Neural crest cell (in vitro differentiated cells): ENCODE data around the gene TEDC2. TPM values are rescaled to one million over a fixed set of nuclear protein-coding genes. Genes with fewer than 3 reads are reported as not detected.

Experiments
- DNase-seq: peaks from one replicate; pipeline ENCODE4 v3.0.0; 2021; ENCODE audit warnings: low read depth, mixed read lengths, low spot score
- H3K27ac Mint-ChIP-seq: one replicate; pipeline ENCODE4 v1.8.0; 2021; ENCODE audit warnings: mild to moderate bottlenecking, mixed read lengths; ENCODE audit not compliant: unreplicated experiment
- H3K27me3 Mint-ChIP-seq: 2 replicates; pipeline ENCODE4 v1.8.0; 2021; ENCODE audit warnings: low read depth, mild to moderate bottlenecking, mixed read lengths
- H3K36me3 Mint-ChIP-seq: 2 replicates; pipeline ENCODE4 v1.8.0; 2021; ENCODE audit warnings: low read depth, mild to moderate bottlenecking, mixed read lengths
- H3K4me1 Mint-ChIP-seq: 2 replicates; pipeline ENCODE4 v1.8.0; 2021; ENCODE audit warnings: mixed read lengths
- H3K4me3 Mint-ChIP-seq: one replicate; pipeline ENCODE4 v1.8.0; 2021; ENCODE audit warnings: mild to moderate bottlenecking, mixed read lengths
- H3K9me3 Mint-ChIP-seq: 2 replicates; pipeline ENCODE4 v1.8.0; 2021; ENCODE audit warnings: mixed read lengths
- total RNA-seq: library from RNA; stranded (reverse); gene quantifications from 2 replicates; pipeline ENCODE4 v1.2.1, GENCODE V29; 2021
- TF ChIP-seq, protein P1 (sequence below): fragments of 200-600 bp; sonication (generic); conservative IDR thresholded peaks from 2 replicates; pipeline ENCODE4 v1.5.0; 2021; ENCODE audit warnings: antibody characterized with exemption, mild to moderate bottlenecking

TEDC2 gene
- total RNA-seq, 1 donor from 2014 or later, result 66.5 TPM

DNA sequence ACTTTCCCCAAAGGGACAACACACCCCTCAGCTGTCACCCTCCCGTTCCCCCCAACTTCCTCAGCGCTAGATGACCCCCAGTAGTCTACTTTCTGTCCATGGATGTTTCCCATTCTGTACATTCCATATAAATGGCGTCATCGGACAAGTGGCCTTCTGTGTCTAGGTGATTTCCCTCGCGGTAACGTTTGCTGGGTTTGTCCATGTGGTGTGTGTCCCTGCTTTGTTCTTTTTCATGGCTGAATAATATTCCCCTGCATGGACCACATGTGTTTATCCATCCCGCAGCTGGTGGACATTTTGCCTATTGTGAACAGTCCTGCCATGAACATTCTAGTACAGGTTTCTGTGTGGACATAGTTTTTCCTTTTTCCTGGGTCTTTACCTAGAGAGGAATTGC, 7.3 kb upstream of the TEDC2 start:
- TF ChIP-seq, protein P1, sequence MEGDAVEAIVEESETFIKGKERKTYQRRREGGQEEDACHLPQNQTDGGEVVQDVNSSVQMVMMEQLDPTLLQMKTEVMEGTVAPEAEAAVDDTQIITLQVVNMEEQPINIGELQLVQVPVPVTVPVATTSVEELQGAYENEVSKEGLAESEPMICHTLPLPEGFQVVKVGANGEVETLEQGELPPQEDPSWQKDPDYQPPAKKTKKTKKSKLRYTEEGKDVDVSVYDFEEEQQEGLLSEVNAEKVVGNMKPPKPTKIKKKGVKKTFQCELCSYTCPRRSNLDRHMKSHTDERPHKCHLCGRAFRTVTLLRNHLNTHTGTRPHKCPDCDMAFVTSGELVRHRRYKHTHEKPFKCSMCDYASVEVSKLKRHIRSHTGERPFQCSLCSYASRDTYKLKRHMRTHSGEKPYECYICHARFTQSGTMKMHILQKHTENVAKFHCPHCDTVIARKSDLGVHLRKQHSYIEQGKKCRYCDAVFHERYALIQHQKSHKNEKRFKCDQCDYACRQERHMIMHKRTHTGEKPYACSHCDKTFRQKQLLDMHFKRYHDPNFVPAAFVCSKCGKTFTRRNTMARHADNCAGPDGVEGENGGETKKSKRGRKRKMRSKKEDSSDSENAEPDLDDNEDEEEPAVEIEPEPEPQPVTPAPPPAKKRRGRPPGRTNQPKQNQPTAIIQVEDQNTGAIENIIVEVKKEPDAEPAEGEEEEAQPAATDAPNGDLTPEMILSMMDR, result no peak
- no peak for DNase-seq
- H3K4me1 Mint-ChIP-seq, result peaks cover 4% of the 10 kb centered on the region
- H3K27ac Mint-ChIP-seq, result no peak overlapping the region
- no peaks in the 10 kb centered on the region for H3K27me3 Mint-ChIP-seq
- H3K9me3 Mint-ChIP-seq, result no peaks in the 10 kb centered on the region
- H3K36me3 Mint-ChIP-seq, result peaks cover 11% of the 10 kb centered on the region
- H3K4me3 Mint-ChIP-seq, result no peak overlapping the region

DNA sequence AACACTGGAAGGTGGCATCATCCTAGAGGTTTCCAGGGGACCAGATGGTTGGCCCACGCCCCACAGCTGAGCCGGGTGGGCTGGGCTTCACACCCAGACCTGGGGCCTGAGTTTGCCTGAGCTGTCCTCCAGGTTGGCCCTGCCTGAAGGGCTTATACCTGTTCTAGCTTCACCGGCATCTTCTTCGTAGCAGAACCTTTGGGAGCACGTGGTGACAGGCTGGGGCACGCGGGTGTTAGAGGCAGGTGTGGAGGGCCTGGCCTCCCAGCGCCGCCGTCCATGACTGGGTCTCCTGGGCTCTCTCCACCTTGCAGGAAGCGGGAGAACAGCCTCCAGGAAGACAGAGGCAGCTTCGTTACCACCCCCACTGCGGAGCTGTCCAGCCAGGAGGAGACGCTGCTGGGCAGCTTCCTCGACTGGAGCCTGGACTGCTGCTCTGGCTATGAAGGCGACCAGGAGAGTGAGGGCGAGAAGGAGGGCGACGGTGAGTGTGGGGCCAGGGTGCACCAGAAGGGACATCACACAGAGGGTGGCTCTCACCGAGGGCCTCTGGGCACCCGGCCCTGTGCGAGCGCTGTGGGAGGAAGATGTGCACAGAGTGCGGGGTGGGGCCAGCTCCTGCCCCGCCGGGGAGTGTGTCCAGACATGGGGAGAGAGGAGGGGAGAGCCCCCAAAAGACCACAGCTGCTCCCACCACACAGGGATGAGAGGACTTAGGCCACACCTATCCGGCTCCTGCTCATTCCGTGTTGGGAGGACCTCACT, 4.6 kb upstream of the TEDC2 start:
- H3K27ac Mint-ChIP-seq, result peak overlapping the region; percentile 27
- peak overlapping the region; percentile 47 for H3K4me3 Mint-ChIP-seq
- peaks cover 13% of the 10 kb centered on the region for H3K36me3 Mint-ChIP-seq
- peaks cover 16% of the 10 kb centered on the region for H3K4me1 Mint-ChIP-seq
- H3K9me3 Mint-ChIP-seq, result no peaks in the 10 kb centered on the region
- DNase-seq, result no peak
- TF ChIP-seq, protein P1, result no peak
- H3K27me3 Mint-ChIP-seq, result peaks cover 3% of the 10 kb centered on the region

- Mint-ChIP-seq H3K27ac (peak overlapping the region; percentile 12), H3K4me1 (peaks cover 16% of the 10 kb centered on the region), H3K27me3 (peaks cover 3% of the 10 kb centered on the region), H3K4me3 (peak overlapping the region; percentile 44), H3K9me3 (no peaks in the 10 kb centered on the region), H3K36me3 (peaks cover 13% of the 10 kb centered on the region)
- no peak for DNase-seq
- TF ChIP-seq, protein P1, result no peak
Measured at GRCh38 chr16:2456551-2457153, 3.3 kb upstream of the TEDC2 start.

DNA sequence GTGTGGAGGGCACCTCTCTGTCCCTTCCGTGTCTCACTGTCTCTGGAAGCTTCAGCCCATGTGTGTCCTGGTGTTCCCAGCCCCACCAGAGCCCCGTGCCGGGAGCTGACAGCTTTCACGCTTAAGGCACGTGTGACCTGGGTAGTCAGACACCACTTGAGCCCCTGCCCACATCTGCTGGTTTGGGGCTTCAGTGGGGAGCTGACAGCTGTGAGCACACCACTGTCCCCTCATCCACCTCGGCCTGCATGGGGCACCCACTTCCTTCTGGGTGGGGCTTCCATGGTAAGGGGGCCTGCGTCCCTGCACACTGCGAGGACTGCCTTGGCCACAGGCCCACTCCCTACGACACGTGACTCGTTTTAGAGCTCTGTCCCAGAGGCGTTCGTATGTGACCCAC, 2.6 kb upstream of the TEDC2 start:
- H3K4me1 Mint-ChIP-seq, result peaks cover 16% of the 10 kb centered on the region
- no peak for DNase-seq
- H3K9me3 Mint-ChIP-seq, result no peaks in the 10 kb centered on the region
- H3K27me3 Mint-ChIP-seq, result peaks cover 3% of the 10 kb centered on the region
- no peak overlapping the region for H3K27ac Mint-ChIP-seq
- H3K36me3 Mint-ChIP-seq, result peaks cover 11% of the 10 kb centered on the region
- TF ChIP-seq, protein P1, result no peak
- peak overlapping the region; percentile 70 for H3K4me3 Mint-ChIP-seq

DNA sequence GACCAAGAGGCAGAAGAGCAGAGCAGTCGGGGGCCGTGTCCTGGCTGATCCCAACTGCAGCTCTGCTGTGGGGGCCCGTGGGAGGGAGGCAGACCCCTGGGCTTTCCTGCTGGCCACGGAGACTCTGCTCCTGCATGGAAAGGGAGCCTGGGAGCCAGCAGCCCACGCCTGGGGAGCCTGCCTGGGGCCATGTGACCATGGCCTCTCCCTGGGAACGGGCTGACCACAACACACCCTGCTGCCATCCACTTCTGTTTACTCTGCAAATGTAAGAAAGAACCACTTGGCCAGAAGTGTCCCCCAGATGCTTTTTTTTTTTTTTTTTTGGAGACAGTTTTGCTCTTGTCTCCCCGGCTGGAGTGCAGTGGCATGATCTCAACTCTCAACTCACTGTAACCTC, 2.0 kb upstream of the TEDC2 start:
- H3K4me1 Mint-ChIP-seq, result peaks cover 16% of the 10 kb centered on the region
- H3K4me3 Mint-ChIP-seq, result peak overlapping the region; percentile 71
- H3K27ac Mint-ChIP-seq, result no peak overlapping the region
- peaks cover 6% of the 10 kb centered on the region for H3K36me3 Mint-ChIP-seq
- DNase-seq, result no peak
- TF ChIP-seq, protein P1, result no peak
- H3K27me3 Mint-ChIP-seq, result peaks cover 3% of the 10 kb centered on the region
- no peaks in the 10 kb centered on the region for H3K9me3 Mint-ChIP-seq
